Chondrocyte (in vitro differentiated cells): ENCODE results near the gene ZNF580. TPM values are rescaled to one million over a fixed set of nuclear protein-coding genes. Genes with fewer than 3 reads are reported as not detected.

Source experiments
- DNase-seq: peaks from one replicate; pipeline ENCODE4 v3.0.0; 2021; ENCODE audit warnings: mixed read lengths, low spot score
- H3K27ac Mint-ChIP-seq: one replicate; pipeline ENCODE4 v1.8.0; 2021; ENCODE audit warnings: mild to moderate bottlenecking, moderate library complexity, mixed read lengths; ENCODE audit not compliant: unreplicated experiment
- H3K27me3 Mint-ChIP-seq: 2 replicates; pipeline ENCODE4 v1.8.0; 2021; ENCODE audit warnings: low read depth, mixed read lengths
- H3K36me3 Mint-ChIP-seq: 2 replicates; pipeline ENCODE4 v1.8.0; 2021; ENCODE audit warnings: low read depth, mixed read lengths
- H3K4me1 Mint-ChIP-seq: 2 replicates; pipeline ENCODE4 v1.8.0; 2021; ENCODE audit warnings: low read depth, mild to moderate bottlenecking, mixed read lengths
- H3K4me3 Mint-ChIP-seq: one replicate; pipeline ENCODE4 v1.8.0; 2021; ENCODE audit warnings: mild to moderate bottlenecking, moderate library complexity, mixed read lengths; ENCODE audit not compliant: unreplicated experiment
- H3K9me3 Mint-ChIP-seq: 2 replicates; pipeline ENCODE4 v1.8.0; 2021; ENCODE audit warnings: low read depth, mixed read lengths
- CTCF ChIP-seq: fragments of 200-600 bp; sonication (generic); IDR thresholded peaks from 2 replicates; pipeline ENCODE4 v1.5.0; 2021; ENCODE audit warnings: antibody characterized with exemption, mild to moderate bottlenecking, moderate library complexity
- total RNA-seq: library from RNA; stranded (reverse); gene quantifications from 3 replicates; pipeline ENCODE4 v1.2.1, GENCODE V29; 2021

Gene ZNF580
- total RNA-seq, 1 donor from 2014 or later, result 45.0 TPM

- peaks cover 34% of the 10 kb centered on the region for H3K36me3 Mint-ChIP-seq
- no peaks in the 10 kb centered on the region for H3K9me3 Mint-ChIP-seq
- no peak overlapping the region for H3K27ac Mint-ChIP-seq
- H3K27me3 Mint-ChIP-seq, result no peaks in the 10 kb centered on the region
- no peak overlapping the region for H3K4me3 Mint-ChIP-seq
- peak; percentile 75 for DNase-seq
- peaks cover 2% of the 10 kb centered on the region for H3K4me1 Mint-ChIP-seq
- no peak for TF ChIP-seq CTCF
Observed at GRCh38 chr19:55666343-55667005, 25.7 kb downstream of the ZNF580 start.

- peak; percentile 67 for DNase-seq
- no peak for TF ChIP-seq CTCF
- Mint-ChIP-seq H3K4me3 (no peak overlapping the region), H3K27me3 (no peaks in the 10 kb centered on the region), H3K27ac (no peak overlapping the region), H3K9me3 (no peaks in the 10 kb centered on the region), H3K36me3 (peaks cover 30% of the 10 kb centered on the region), H3K4me1 (peaks cover 4% of the 10 kb centered on the region)
Observed at GRCh38 chr19:55667006-55667381, 26.2 kb downstream of the ZNF580 start.

GRCh38 chr19:55667511-55667910 is 26.7 kb downstream of the ZNF580 start:
- Mint-ChIP-seq H3K27me3 (no peaks in the 10 kb centered on the region), H3K4me3 (no peak overlapping the region), H3K27ac (no peak overlapping the region), H3K4me1 (peaks cover 8% of the 10 kb centered on the region), H3K9me3 (no peaks in the 10 kb centered on the region), H3K36me3 (peaks cover 29% of the 10 kb centered on the region)
- TF ChIP-seq CTCF, result no peak
- no peak for DNase-seq

- no peak for DNase-seq
- H3K36me3 Mint-ChIP-seq, result peaks cover 25% of the 10 kb centered on the region
- no peak overlapping the region for H3K4me3 Mint-ChIP-seq
- H3K27ac Mint-ChIP-seq, result no peak overlapping the region
- peaks cover 8% of the 10 kb centered on the region for H3K4me1 Mint-ChIP-seq
- H3K27me3 Mint-ChIP-seq, result no peaks in the 10 kb centered on the region
- no peak for TF ChIP-seq CTCF
- no peaks in the 10 kb centered on the region for H3K9me3 Mint-ChIP-seq
Observed at GRCh38 chr19:55667958-55668357, 27.2 kb downstream of the ZNF580 start.

- H3K36me3 Mint-ChIP-seq, result peaks cover 20% of the 10 kb centered on the region
- no peaks in the 10 kb centered on the region for H3K27me3 Mint-ChIP-seq
- no peak overlapping the region for H3K27ac Mint-ChIP-seq
- no peak overlapping the region for H3K4me3 Mint-ChIP-seq
- no peaks in the 10 kb centered on the region for H3K9me3 Mint-ChIP-seq
- peak; percentile 81 for DNase-seq
- H3K4me1 Mint-ChIP-seq, result peaks cover 14% of the 10 kb centered on the region
- TF ChIP-seq CTCF, result no peak
Observed at GRCh38 chr19:55668603-55669348, 28.0 kb downstream of the ZNF580 start.
